HL-60 (cell line): ENCODE data around the gene ZNF200.

Experiments used
- GABPA ChIP-seq: IDR thresholded peaks from 2 replicates; pipeline ENCODE4 v1.6.1; 2012; ENCODE audit warnings: low read depth
- POLR2AphosphoS5 ChIP-seq: IDR thresholded peaks from 2 replicates; pipeline ENCODE4 v1.6.1; 2012; ENCODE audit warnings: low read depth
- TF ChIP-seq, protein P1 (sequence below): IDR thresholded peaks from one replicate; pipeline ENCODE4 v1.5.1; 2011; ENCODE audit warnings: low read length, control low read depth, inconsistent platforms; ENCODE audit not compliant: insufficient read depth

DNA sequence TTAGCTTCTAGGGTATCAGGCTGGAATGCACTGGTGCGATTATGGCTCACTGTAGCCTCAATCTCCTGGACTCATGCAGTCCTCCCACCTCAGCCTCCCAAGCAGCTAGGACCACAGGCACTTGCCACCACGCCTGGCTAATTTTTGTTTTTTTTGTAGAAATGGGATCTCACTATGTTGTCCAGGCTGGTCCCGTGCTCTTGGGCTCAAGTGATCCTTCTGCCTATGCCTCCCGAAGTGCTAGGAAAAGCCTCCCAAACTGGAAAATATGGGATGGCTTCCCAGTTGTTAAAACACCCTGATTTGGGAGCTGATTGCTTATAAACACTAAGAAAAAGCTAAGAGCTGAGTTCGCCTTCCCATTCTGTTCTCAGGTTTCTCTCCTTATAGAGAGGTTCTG, 41.7 kb upstream of the ZNF200 start:
- TF ChIP-seq, protein P1, sequence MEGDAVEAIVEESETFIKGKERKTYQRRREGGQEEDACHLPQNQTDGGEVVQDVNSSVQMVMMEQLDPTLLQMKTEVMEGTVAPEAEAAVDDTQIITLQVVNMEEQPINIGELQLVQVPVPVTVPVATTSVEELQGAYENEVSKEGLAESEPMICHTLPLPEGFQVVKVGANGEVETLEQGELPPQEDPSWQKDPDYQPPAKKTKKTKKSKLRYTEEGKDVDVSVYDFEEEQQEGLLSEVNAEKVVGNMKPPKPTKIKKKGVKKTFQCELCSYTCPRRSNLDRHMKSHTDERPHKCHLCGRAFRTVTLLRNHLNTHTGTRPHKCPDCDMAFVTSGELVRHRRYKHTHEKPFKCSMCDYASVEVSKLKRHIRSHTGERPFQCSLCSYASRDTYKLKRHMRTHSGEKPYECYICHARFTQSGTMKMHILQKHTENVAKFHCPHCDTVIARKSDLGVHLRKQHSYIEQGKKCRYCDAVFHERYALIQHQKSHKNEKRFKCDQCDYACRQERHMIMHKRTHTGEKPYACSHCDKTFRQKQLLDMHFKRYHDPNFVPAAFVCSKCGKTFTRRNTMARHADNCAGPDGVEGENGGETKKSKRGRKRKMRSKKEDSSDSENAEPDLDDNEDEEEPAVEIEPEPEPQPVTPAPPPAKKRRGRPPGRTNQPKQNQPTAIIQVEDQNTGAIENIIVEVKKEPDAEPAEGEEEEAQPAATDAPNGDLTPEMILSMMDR = no peak
- TF ChIP-seq GABPA = no peak
- TF ChIP-seq POLR2AphosphoS5 = no peak
